HG02588 (cell line): ENCODE measurements around the gene ANKRD33.

Experiments used
- ATAC-seq: cut with Tn5 transposase; IDR thresholded peaks from one replicate; pipeline ENCODE4 v1.9.1; 2021; ENCODE audit warnings: mild to moderate bottlenecking, moderate library complexity; ENCODE audit not compliant: unreplicated experiment

ANKRD33 gene

DNA sequence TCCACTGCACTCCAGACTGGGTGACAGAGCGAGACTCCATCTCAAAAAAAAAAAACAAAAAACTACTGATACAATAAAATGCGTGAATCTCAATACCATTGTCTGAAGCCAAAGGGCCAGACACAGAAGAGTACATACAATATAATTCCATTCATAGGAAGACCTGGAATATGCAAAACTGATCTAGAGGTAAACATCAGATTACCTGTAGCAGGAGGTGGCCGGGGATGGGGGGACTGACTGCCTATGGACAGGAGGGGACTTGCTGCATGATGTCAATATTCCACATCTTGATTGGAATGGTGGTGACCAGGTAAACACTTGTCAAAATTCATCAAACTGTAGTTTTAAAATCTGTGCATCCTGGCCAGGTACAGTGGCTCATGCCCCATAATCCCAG is 26.9 kb upstream of the ANKRD33 start:
- ATAC-seq: no peak

- ATAC-seq: no peak
Measured at GRCh38 chr12:51862947-51863346, 25.0 kb upstream of the ANKRD33 start.

DNA sequence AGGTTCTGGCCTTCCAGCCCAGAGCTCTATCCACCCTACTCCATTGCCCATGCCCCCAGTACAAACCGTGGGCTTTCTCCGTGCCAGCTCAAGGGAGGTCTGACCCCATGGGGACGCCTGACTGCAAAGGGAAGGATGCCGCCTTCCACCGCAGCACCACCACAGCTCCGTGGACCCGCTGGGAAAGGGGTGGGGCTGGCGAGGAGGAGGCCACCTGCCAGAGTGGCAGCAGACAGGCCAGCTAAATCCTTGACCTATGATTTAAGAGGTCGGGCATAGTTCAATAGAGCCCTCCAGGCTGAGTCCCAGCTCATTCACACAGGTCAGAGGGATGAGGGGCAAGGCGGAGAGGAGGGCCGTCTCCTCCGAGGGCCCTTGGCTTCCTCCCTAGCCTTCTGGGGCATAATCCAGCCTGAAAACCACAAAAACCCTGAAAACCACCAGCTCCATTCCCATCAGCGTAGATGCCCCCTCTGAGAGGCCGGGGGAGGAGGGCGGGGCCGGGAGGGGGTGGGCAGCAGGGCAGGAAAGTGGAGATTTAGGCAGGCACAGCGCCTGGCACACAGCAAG is 24.5 kb upstream of the ANKRD33 start:
- no peak for ATAC-seq

DNA sequence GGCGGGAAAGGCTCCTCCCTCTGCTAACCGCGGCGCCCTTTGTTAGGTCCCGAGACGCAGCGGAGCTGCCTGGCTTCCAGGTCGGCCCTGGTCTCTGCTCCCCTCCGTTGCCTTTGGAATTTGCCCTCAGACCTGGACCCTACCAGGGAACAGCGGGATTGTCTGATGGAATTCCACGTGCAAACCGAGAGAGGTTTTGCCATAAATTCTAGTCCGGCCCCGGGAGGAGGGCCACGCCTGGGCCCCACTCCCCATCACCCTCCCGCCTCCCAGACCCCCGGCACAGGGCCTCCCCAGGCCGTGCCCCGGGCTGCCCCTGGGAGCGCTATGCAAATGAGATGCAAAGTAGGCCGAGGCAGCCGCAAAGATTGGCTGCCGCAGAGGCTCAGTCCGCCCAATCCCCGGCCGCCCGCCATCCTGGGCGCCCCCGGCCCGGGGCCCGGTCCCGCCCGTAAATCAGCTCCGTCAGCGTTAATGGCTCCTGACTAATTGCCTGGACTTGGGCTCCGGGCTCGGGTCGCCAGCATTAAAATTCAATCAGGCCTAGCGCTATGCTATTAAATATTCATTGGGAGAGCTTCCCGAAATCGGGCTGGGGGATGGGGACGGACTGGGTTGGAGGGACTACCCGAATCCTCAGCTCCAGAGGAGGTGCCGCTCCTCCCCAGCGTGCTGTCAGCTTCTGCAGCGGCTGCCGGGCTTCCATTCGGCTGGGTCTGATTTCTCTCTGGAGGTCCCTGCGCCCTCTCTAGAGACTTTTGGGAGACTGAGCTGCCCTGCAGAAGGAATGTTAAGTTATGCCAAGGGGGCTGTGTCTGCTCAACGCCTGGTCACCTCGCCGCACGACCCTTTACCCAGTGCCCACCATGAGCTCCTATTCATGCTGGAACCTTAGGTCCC is 23.7 kb upstream of the ANKRD33 start:
- no peak for ATAC-seq

- no peak for ATAC-seq
Measured at GRCh38 chr12:51864833-51865670, 22.9 kb upstream of the ANKRD33 start.

GRCh38 chr12:51865757-51866270 is 22.1 kb upstream of the ANKRD33 start:
- no peak for ATAC-seq

GRCh38 chr12:51866324-51866723 is 21.6 kb upstream of the ANKRD33 start:
- no peak for ATAC-seq

DNA sequence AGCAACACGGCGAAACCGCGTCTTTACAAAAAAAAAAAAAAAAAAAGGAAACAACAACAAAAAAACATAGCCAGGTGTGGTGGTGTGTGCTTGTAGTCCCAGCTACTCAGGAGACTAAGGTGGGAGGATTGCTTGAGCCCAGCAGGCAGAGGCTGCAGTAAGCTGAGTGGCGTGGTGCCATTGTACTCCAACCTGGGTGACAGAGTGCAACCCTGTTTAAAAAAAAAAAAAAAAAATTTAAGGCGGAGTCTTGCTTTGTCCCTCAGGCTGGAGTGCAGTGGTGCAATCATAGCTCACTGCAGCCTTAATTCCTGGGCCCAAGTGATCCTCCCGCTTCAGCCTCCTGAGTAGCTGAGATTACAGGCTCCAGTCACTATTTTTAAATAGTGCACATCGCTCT is 21.1 kb upstream of the ANKRD33 start:
- ATAC-seq: no peak

DNA sequence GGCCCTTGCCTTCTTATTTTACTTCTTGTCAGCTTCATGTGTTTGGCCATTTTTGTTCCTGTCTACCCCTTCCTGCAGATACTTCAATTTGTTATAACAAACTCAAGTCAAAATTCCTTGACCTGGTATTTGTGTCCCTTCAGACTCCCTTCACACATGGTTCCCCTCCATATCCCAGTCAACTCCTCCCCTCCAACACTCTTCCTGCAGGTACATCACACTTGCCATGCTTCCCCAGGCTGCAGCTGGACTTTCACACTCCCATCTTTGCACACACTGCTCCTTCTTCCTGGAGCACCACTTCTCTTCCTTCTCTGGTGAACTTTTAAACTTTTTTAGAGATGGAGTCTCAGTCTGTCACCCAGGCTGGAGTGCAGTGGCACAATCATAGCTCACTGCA is 20.5 kb upstream of the ANKRD33 start:
- ATAC-seq: no peak

- ATAC-seq: no peak
Measured at GRCh38 chr12:51867796-51868428, 20.0 kb upstream of the ANKRD33 start.

DNA sequence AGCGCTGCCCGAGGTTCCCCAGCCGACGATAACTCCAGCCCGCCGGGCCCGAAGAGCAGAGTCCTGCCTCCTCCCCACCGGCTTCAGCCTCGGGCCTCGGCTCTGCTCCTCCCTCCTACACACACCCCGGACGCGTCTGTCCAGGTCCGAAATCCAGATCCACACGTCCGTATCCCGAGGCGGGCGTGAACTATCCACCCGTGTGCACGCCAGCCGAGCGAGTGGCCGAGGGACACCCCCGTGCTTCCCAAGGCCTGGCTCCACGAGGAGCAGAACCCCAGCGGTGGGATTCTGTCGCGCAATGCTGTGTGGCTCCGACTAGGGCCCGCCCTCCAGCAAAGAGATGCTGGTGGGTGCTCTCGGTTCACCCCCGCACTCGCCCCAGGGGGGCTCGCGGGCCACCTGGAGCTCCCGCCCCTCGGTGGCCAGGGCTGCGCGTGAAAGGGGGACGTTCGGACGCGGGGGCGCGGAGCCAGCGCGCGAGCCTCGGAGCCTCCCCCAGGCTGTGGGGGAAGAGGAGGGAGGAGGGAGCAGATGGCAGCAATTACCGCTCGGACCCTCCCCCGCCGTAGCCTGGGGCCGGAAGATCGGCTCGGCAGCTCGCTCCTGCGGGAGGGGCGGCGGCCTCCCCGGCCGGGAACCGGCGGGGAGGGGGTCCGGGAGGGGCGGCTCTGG is 18.9 kb upstream of the ANKRD33 start:
- ATAC-seq: no peak

DNA sequence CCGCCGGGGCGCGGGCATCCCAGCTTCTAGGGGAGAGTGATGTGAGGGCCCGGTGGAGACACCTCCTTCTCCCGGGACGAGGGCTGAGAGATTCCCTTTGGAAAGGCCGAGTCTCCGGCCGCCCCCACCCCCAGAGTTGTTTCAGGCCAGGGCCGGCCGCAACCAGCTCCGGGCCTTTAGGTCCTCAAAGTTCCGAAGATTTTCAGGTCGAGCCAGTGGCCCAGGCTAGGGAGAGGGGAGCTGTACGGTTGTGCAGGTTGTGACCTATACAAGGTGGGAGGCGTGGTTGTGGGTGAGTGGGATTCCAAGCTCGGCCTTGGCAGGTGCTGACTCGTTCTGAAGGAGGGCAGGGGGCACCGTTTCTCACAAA is 18.4 kb upstream of the ANKRD33 start:
- ATAC-seq: no peak

GRCh38 chr12:51869931-51870330 is 18.0 kb upstream of the ANKRD33 start:
- no peak for ATAC-seq

GRCh38 chr12:51870504-51870903 is 17.4 kb upstream of the ANKRD33 start:
- ATAC-seq: no peak

DNA sequence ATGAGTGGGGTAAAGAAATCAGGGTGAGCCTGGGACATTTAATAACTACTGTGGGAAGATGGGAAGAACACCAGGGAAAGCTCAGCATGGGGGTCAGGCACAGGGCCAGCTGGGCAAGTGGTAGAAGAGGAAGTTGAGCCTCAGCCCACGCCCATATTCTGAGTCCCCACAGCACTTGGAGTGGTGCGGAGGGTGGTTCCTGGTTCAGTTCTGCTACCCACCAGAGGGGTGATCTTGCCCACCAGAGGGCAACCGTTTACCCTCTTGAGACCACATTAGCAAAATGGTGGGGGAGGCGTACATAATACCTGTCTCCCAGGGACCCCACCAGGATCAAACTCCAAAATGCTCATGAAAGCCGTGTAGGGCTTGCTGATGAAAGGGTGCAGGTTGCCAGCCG is 16.8 kb upstream of the ANKRD33 start:
- no peak for ATAC-seq

DNA sequence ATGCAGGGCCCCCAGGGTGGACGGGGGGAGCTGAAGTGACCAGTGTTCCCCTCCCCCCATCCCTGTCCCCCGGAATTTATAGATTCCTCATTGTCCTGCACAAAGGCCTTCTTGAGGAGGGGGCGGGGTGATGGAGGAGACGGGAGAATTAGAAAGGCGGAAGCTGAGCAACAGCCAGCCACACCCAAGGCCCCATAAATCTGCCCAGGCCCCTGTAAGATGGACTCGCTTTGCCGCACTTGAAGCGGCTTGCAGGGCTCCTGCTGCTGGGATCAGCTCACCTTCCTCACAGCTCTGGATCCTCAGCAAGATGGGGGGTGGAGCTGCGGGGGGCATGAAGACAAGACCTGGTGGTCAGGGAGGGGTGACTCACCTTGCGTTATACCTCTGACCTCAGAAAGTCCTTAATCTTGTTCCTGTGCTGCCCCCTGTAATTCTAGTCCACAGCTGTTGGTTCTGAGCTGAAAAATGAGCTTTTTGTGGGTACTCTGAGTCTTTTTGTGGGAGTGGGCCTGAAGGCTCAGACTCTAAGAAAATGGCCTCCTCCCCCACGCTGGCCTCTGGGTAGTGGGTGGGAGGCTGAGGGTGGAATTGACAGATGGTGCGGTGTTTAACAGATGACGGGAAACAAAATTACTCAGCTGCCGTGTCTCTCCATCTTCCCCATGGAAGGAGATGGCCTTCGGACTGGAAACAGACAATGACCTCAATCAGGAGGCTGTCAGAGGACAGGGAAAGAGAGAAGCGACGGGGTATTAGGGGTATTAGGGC is 15.8 kb upstream of the ANKRD33 start:
- ATAC-seq: no peak

- no peak for ATAC-seq
Measured at GRCh38 chr12:51872689-51872981, 15.3 kb upstream of the ANKRD33 start.

- ATAC-seq: no peak
Measured at GRCh38 chr12:51873251-51873994, 14.5 kb upstream of the ANKRD33 start.

DNA sequence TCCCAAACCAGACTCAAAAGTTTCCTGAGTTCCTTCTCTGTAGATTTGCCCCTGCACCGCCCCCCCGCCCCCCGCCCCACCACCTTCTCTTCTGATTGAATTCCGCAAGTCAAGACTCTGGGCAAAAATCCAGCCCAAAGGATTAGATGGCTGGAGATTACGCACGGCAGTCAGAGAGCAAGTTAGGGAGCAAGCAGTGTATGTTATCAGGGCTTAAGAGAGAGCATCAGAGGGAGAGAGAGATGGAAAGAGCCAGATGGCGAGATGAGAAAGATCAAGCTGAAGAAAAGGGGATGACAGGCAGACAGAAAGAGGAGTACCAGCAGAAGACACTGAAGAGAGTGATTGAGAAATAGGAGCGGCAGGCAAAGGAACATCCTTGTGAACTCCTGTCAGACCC is 13.9 kb upstream of the ANKRD33 start:
- no peak for ATAC-seq
